GM12873 (cell line): ENCODE measurements around the gene RND2.

Source experiments
- CTCF ChIP-seq: IDR thresholded peaks from 2 replicates; pipeline ENCODE4 v1.5.1; 2012; ENCODE audit warnings: low read depth, mild to moderate bottlenecking, moderate library complexity, low read length, control low read depth; ENCODE audit not compliant: insufficient read depth; ENCODE audit errors: missing control alignments

The RND2 gene

GRCh38 chr17:43024407-43025289 lies at the start of gene RND2:
Gene RND2 (plus strand): TSS chr17:43025231. CDS start chr17:43025348, 117 bp downstream.
- TF ChIP-seq CTCF = peak; percentile 83

GRCh38 chr17:42975265-42975664 lies 49.8 kb upstream of the RND2 start:
- no peak for TF ChIP-seq CTCF

GRCh38 chr17:42979511-42980273 lies 45.3 kb upstream of the RND2 start, which contains the start of gene PTGES3L:
Gene PTGES3L (minus strand): TSS chr17:42980080. CDS start chr17:42980053, 27 bp downstream.
- no peak for TF ChIP-seq CTCF

GRCh38 chr17:42980274-42980765 lies 44.7 kb upstream of the RND2 start, which contains the start of gene RUNDC1:
Gene RUNDC1 (plus strand): TSS chr17:42980565. CDS start chr17:42980577, 12 bp downstream.
- no peak for TF ChIP-seq CTCF

GRCh38 chr17:42980766-42981397 lies 44.1 kb upstream of the RND2 start:
- peak; percentile 29 for TF ChIP-seq CTCF

- TF ChIP-seq CTCF = no peak
Observed at GRCh38 chr17:42982266-42982665, 42.8 kb upstream of the RND2 start.

- TF ChIP-seq CTCF = no peak
Observed at GRCh38 chr17:42985225-42985624, 39.8 kb upstream of the RND2 start.
